Liver (tissue), 3 donors: Measurements from ENCODE around the gene NEURL1.

ENCODE experiments used
- EGR1 ChIP-seq, 2 donors: IDR thresholded peaks; 2 replicates each; pipeline ENCODE4 v1.6.1; 2016 to 2018; ENCODE audit warnings: antibody characterized with exemption in 2 of 2, low read depth in 2 of 2
- FOXA1 ChIP-seq: IDR thresholded peaks from 2 replicates; pipeline ENCODE4 v1.6.1; 2016; ENCODE audit warnings: antibody characterized with exemption
- JUND ChIP-seq, 2 donors: IDR thresholded peaks; 2 replicates each; pipeline ENCODE4 v1.6.1; 2016; ENCODE audit warnings: antibody characterized with exemption in 2 of 2
- TAF1 ChIP-seq: conservative IDR thresholded peaks from 2 replicates; pipeline ENCODE4 v1.6.1; 2016; ENCODE audit warnings: antibody characterized with exemption, mild to moderate bottlenecking
- TF ChIP-seq, protein P1 (sequence below): fragments of 150-350 bp; IDR thresholded peaks from 2 replicates; pipeline ENCODE4 v1.5.1; 2017; ENCODE audit warnings: improper control_type of control experiment, low read depth, low read length; ENCODE audit not compliant: missing input control
- donor health status: healthy.
- donor health status: healthy.

DNA sequence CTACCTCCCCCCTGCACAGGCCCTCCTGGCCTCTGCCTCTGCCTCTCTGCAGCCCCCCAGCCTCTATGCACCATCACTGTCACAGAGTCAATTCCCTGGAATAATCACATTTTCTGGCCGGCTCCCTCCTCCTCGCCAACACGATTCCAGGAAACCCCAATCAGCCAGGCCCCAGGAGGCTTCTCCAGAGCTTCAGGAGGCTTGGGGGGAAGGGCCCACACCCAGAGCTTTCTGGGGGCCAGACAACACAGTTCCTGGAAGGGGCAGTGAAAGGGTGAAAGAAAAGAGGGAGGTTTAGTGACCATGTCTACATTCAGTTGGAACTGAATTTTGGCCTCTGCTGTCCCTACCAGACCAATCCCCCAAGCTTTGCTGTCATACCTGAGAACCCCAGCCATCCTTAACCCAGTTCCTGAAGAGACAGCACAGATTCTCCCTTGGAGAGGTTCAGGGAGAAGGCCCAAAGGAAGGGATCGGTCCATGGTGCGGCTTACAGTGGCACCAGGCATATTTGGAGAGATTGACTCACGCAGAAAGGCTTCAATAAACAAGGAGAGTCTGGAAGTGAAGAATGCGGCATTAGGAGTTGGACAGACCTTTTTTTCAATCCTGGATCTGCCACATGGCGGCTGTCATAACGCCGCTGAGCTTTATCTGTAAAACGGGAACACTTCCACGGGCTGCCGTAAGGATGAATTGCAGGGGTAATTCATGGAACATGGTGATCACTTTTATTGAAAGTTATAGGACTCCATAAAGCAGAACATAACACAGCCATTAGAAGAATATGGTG is 89.0 kb downstream of the NEURL1 start:
- TF ChIP-seq, protein P1, sequence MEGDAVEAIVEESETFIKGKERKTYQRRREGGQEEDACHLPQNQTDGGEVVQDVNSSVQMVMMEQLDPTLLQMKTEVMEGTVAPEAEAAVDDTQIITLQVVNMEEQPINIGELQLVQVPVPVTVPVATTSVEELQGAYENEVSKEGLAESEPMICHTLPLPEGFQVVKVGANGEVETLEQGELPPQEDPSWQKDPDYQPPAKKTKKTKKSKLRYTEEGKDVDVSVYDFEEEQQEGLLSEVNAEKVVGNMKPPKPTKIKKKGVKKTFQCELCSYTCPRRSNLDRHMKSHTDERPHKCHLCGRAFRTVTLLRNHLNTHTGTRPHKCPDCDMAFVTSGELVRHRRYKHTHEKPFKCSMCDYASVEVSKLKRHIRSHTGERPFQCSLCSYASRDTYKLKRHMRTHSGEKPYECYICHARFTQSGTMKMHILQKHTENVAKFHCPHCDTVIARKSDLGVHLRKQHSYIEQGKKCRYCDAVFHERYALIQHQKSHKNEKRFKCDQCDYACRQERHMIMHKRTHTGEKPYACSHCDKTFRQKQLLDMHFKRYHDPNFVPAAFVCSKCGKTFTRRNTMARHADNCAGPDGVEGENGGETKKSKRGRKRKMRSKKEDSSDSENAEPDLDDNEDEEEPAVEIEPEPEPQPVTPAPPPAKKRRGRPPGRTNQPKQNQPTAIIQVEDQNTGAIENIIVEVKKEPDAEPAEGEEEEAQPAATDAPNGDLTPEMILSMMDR, result no peak
- TF ChIP-seq TAF1, result no peak
- TF ChIP-seq EGR1 (IDR thresholded peaks at IDR 0.05; ENCODE audit: low read depth in 2 of 2), result no peak
- no peak for TF ChIP-seq JUND (IDR thresholded peaks at IDR 0.05)
- TF ChIP-seq FOXA1, result no peak
